ENCODE data around the gene CHRNE.

CHRNE gene

DNA sequence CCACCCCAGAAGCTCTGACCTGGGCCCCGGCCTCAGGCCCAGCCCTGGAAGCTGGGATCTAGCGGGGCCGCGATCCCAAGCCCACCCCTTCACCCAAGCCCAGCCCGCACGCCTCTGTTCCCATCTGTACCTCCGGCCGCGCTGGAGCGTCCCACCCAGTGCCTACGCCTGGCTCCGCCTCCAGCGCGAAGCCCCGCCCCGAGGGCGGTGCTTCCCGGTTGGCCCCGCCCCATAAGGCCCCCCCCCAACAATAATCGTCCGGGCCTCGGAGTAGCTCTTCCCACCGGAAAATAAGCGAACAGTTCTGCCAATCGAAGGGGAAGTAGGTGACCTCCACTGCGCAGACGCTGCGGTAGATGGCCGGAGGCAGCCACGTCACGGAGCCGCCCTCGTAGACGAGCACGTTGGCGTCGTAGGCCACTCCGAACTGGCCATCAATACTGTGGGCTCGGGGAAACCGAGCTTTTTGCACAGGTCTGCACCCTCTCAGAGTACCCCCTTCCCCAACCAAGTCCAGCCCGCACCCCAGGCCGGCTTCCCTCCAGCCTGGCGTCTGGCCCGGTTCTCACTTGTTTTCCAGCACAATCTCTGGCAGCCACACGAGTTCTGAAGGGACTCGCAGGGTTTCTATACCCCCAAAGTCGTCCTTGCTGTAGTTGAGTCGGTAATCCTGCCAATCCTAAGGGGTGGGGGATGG, 1.1 kb downstream of the CHRNE start:
- no peak for DNase-seq

- DNase-seq: no peak
Measured at GRCh38 chr17:4901108-4901647, 1.7 kb downstream of the CHRNE start.

GRCh38 chr17:4900231-4901107, 2.4 kb downstream of the CHRNE start:
- DNase-seq: no peak

GRCh38 chr17:4899341-4900230, 3.3 kb downstream of the CHRNE start, which contains the start of gene C17orf107:
TSS of gene C17orf107 (plus strand) at chr17:4899536. CDS start at chr17:4899763, 227 bp downstream.
- DNase-seq: no peak

DNA sequence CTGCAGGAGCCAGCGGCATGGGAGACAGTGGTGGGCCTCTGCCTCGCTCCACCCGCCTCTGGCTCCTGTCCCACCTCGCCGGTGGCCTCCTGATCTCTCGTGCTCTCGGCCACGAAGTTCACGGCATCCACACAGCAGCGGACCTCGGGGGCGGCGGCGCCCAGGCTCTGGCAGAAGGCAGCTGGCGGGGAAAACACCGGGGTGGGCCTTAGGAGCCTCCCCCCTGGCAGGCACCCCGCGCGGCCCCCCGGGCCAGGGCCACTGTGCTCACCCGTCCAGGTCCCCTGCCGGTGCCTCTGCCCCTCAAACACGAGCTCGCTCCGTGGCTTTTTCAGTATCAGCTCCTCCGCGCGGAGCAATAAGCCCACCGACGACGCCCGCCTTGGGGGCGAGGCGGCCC, 4.0 kb downstream of the CHRNE start:
- DNase-seq: no peak

- no peak for DNase-seq
Measured at GRCh38 chr17:4898351-4898750, 4.5 kb downstream of the CHRNE start.

- no peak for DNase-seq
Measured at GRCh38 chr17:4897785-4898184, 5.1 kb downstream of the CHRNE start.

GRCh38 chr17:4897198-4897687, 5.7 kb downstream of the CHRNE start:
- no peak for DNase-seq

DNA sequence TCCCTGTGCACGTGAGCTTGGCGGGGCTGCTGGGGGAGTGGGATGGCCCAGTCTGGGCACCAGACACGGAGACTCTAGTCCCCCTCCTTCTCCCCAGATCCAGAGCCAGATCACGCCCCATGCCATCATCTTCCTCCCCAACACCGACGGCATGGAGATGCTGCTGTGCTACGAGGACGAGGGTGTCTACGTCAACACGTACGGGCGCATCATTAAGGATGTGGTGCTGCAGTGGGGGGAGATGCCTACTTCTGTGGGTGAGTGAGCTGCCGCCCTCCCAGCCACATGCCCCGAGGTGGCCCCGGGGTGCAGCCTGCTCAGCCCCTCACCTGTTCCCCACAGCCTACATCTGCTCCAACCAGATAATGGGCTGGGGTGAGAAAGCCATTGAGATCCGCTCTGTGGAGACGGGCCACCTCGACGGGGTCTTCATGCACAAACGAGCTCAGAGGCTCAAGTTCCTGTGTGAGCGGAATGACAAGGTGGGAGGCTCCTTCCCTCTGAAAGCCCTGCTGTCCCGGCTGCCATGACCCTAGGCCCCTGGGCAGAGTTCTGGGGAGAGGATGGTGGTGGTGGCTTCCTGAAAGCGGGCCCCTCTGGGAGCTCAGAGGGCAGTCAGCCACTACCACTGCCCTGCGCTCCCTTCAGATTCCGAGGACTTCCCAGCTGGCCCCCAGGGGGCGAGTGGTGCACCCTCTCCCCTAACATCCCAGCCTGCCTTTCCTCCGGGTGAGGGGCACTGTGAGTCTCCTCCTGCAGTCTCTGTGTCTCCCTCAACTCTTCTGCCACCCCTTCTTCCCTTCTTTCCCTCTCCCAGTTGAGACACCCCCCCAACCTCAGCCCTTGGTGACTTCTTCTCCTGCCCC, 6.3 kb downstream of the CHRNE start:
- DNase-seq: no peak

DNA sequence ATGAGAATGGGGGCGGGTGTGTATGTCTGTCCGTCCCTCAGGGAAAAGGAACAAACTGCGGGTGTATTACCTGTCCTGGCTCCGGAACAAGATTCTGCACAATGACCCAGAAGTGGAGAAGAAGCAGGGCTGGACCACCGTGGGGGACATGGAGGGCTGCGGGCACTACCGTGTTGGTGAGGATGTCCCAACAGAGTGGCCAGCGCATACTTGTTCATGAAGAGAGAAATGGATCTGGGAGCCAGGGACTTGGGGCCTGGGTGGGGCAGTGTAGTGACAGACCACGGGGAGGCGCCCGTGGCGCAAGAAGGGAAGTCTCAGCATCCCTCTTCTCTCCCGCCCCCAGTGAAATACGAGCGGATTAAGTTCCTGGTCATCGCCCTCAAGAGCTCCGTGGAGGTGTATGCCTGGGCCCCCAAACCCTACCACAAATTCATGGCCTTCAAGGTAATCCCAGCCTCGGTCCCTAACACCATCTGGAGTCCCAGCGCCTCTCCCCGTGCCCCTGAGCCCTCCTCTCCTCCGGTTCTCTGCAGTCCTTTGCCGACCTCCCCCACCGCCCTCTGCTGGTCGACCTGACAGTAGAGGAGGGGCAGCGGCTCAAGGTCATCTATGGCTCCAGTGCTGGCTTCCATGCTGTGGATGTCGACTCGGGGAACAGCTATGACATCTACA, 7.1 kb downstream of the CHRNE start:
- no peak for DNase-seq

- DNase-seq: no peak
Measured at GRCh38 chr17:4895121-4895520, 7.8 kb downstream of the CHRNE start.

DNA sequence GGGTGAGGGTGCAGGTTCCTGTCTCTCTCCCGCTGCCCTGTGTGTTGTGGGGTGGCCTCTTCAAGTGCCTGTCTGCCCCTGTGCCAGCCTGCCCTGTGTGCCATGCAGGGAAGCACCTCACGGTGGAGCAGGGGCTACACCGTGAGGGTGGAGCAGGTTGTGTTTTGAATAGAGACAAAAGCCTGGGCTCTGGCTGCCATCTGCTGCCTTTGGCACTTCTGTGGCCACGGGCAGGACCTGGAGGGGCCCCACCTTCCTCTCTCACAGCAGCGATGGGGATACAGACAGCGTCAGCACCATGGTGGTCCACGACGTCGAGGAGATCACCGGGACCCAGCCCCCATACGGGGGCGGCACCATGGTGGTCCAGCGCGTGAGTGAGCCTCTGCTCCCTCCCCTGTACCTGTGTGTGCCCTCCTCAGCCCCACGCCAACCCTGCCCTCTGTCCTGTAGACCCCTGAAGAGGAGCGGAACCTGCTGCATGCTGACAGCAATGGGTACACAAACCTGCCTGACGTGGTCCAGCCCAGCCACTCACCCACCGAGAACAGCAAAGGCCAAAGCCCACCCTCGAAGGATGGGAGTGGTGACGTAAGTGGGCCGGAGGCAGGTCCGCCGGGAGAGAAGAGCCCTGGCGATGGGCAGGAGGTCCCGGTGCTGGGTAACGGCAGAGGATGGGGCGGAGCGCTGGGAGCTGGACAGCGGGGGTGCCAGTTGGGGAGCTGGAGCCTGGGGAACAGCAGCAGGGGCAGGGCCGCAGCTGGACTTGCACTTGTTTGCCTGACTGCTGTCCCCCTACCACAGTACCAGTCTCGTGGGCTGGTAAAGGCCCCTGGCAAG, 9.0 kb downstream of the CHRNE start:
- DNase-seq: no peak

DNA sequence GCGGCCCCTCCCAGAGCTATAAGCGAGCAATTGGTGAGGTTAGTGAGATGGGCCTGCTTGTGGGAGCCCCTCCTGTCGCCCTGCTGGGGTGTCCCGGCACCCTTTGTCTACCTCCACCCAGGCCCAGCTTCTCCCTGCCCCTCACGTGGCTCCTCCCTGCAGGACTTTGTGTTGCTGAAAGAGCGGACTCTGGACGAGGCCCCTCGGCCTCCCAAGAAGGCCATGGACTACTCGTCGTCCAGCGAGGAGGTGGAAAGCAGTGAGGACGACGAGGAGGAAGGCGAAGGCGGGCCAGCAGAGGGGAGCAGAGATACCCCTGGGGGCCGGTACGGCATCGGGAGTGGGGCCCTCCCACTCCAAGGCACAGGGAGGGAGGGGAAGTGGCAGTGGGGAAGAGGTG, 9.6 kb downstream of the CHRNE start:
- DNase-seq: no peak

DNA sequence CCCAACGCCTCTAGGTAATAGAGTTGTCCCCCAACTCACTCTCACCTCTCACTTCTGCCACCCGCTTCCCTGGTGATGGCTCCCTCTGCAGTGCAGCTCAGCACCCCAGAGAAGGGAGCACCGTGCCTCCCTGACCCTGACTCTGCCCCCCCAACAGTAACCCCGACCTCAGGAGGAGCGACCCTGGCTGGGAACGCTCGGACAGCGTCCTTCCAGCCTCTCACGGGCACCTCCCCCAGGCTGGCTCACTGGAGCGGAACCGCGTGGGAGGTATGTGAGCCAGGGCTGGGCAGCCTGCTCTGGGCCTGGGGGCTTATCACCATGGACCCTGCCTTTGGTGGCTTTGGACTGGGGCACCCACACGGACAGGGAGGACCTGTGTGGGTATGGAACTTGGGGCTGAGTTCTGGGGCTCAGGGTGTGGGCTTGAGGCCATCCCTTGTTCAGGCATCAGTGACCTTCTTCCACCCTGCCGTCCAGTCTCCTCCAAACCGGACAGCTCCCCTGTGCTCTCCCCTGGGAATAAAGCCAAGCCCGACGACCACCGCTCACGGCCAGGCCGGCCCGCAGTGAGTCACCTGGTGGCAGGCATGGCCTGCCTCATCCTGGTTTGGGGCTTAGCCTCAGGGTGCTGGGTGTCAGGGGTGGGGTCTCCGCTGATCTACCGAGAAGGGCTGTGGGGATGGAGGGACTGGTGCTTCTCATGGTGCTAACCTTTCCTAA, 10.2 kb downstream of the CHRNE start:
- DNase-seq: no peak

- no peak for DNase-seq
Measured at GRCh38 chr17:4891411-4892410, 11.2 kb downstream of the CHRNE start.

DNA sequence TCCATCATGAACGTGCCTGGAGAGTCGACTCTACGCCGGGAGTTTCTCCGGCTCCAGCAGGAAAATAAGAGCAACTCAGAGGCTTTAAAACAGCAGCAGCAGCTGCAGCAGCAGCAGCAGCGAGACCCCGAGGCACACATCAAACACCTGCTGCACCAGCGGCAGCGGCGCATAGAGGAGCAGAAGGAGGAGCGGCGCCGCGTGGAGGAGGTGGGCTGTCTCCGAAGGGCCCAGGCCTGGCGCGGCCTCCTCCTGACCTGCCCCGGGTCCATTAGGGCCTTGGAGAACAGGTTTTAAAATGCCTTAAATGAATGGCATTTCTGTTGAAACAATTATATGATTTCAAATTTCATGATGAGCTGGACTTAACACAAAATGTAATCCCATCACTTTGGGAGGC, 15.3 kb downstream of the CHRNE start:
- DNase-seq: no peak

DNA sequence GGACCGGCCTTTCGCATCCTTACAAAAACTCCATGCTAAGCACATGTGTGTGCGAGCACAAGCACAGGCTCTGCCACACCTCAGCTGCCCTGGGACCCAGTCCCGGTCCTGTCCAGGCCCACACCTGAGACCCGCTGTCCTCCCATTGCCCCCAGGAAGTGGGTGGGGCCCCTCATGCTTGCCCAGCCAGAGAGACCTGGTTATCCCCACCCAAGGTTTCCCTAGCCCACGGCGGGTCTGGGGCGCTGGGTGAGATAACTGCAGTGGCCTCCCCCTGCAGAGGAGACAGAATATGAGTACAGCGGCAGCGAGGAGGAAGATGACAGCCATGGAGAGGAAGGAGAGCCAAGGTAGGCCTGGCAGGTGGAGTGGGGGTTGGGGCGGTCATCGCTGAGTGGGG, 16.1 kb downstream of the CHRNE start:
- DNase-seq: no peak

DNA sequence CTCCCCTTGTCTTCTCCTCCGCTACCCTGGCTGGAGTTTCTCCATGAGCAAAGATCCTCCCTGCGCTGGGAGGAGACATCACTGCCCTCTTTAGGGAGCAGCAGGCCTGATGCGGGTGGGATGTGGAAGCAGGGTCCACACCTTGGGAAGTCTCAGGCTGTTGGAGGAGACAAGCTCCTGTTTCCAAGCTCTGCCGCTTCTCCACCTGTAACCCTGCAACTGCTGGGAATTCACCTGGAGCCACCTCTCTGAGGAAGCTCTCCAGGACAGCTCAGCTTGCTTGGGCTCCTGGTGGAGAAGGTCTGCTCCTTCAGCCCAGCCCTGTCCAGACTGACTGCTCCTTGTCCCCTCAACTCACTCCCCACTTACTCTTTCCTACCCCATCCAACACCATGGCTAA, 18.4 kb downstream of the CHRNE start:
- DNase-seq: no peak
